NCI-H2107 (cell line): Measurements from ENCODE around the gene LLPH.
A peak's percentile ranks its signal among the peaks of the same experiment; 100 is the strongest.
"Not testable (repeated sequence)": the region's sequence is repeated elsewhere in the genome, so short reads cannot be mapped to it uniquely, and the experiment has no call there.

Experiments used
- DNase-seq: peaks from one replicate; lab custom pipeline; 2025; lab: John Stamatoyannopoulos, UW

LLPH gene

GRCh38 chr12:66130267-66131066 lies at the start of gene LLPH:
Gene LLPH, minus strand, starts transcription at chr12:66130750. Its CDS starts 1,644 bp downstream, at chr12:66129106.
- peak; percentile 86 for DNase-seq

- no peak for DNase-seq
These were observed 45.8 kb upstream of the LLPH start for GRCh38 chr12:66176105-66176900.

GRCh38 chr12:66174391-66175325 lies 44.1 kb upstream of the LLPH start:
- DNase-seq, result not testable (repeated sequence)

- no peak for DNase-seq
These were observed 40.1 kb upstream of the LLPH start for GRCh38 chr12:66170606-66171005.

GRCh38 chr12:66169221-66170170 lies 38.9 kb upstream of the LLPH start, which contains the start of gene TMBIM4:
Gene TMBIM4, minus strand, starts transcription at chr12:66169996. Its CDS starts 45 bp downstream, at chr12:66169951.
- DNase-seq, result peak; percentile 84

- DNase-seq, result no peak
These were observed 37.9 kb upstream of the LLPH start for GRCh38 chr12:66168410-66168809.

GRCh38 chr12:66166561-66166960 lies 36.0 kb upstream of the LLPH start:
- no peak for DNase-seq

- DNase-seq, result no peak
These were observed 34.6 kb upstream of the LLPH start for GRCh38 chr12:66165141-66165540.

- DNase-seq, result no peak
These were observed 33.8 kb upstream of the LLPH start for GRCh38 chr12:66164349-66164821.

GRCh38 chr12:66163289-66163688 lies 32.7 kb upstream of the LLPH start:
- DNase-seq, result no peak

- no peak for DNase-seq
These were observed 32.2 kb upstream of the LLPH start for GRCh38 chr12:66162701-66163100.

- DNase-seq, result no peak
These were observed 30.2 kb upstream of the LLPH start for GRCh38 chr12:66160704-66161103.

- DNase-seq, result no peak
These were observed 28.6 kb upstream of the LLPH start for GRCh38 chr12:66159123-66159522.

GRCh38 chr12:66156654-66157053 lies 26.1 kb upstream of the LLPH start:
- no peak for DNase-seq

GRCh38 chr12:66154776-66155175 lies 24.2 kb upstream of the LLPH start:
- DNase-seq, result no peak

- no peak for DNase-seq
These were observed 22.2 kb upstream of the LLPH start for GRCh38 chr12:66152732-66153131.

GRCh38 chr12:66149702-66150398 lies 19.3 kb upstream of the LLPH start:
- DNase-seq, result no peak

GRCh38 chr12:66144791-66145754 lies 14.5 kb upstream of the LLPH start:
- peak; percentile 20 for DNase-seq

- no peak for DNase-seq
These were observed 13.3 kb upstream of the LLPH start for GRCh38 chr12:66143868-66144267.
